ENCODE results near the gene NUP210.

Gene NUP210

DNA sequence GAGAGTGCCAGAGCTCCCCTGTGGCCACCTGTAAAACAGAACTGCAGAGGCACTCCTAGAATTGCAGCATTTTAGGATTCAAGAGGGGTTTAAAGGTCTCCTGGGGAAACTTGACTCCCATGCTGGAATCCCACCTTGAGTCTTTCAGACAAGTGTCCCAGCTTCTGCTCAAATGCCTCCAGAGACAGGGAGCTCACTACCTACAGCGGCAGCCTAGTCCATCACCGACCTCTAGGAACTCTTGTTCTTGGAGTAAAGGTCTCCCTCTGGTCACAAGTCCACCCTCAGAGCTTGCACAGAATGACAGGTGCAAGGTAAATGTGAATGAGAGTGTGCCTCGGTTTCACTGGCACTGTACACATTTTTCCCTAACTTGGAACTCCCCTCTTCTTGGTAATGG is 72.0 kb downstream of the NUP210 start:
- no peak for DNase-seq (ENCODE audit: low read depth)

DNA sequence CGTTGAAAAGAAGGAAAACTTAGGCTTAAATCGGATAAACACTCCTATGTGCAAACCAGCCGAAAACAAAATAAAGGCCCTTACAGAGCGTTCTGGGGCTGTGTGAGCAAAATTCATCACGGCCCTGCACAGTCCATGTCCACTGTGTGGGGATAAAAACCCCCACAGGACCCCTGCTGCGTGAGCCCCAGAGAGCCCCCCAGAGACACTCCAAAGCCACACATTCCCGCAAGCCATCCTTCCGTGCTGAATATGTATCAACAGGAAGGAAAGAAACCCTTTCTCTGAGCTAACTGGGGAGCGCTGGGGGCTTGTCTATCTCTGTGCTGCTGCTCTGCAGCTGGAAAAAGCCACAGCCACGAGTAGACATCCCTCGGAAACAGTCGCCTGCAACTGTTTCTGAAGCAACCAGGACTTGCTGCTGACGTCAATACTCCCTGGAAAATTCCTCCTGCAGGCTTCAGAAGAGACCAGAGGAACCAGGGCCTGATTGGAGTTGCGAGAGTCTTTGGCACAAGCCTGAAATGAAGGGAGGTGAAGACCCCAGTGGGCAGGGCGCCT is 72.7 kb downstream of the NUP210 start:
- DNase-seq (ENCODE audit: low read depth): no peak

DNA sequence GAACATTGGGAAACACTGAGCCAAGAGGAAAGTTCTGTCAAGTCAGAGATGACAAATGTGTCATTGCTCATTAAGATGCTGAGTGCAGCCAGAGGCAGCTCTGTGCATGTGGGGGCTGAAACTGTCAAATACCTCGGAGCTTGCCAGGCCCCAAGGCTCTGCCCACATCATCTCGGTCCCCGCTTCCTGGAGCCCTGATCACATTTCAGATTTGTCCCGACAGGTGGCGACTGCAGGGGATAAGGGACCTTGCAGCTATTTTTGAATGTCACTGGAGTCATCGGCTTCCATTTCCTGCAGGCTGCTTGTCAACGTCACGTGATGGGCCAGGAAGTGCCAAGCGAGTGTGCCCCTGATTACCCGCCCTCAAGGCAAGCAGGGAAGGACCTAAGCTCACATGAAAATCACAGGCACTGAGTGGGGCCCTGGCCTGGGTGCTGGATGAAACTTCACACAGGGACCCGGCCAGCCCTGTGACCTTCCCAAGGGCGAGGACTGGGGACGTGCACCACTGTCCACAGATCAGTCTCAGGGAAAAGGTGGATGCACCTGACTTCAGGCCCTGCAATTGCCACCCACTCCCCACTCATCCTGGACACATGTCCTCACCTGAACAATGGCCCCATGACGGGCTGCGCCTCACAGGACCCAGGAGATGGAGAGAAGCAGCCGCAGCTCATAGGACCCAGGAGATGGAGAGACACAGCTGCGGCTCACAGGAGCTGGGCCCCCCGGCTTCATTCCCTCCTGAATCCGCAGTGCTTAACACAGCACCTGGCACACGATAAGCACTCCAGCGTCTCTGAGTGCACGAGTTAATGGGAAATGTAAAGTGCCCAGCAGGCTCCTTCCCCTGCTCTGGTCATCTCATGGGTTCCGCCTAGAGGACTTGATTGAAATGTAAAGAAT is 73.4 kb downstream of the NUP210 start:
- no peak for DNase-seq (ENCODE audit: low read depth)

DNA sequence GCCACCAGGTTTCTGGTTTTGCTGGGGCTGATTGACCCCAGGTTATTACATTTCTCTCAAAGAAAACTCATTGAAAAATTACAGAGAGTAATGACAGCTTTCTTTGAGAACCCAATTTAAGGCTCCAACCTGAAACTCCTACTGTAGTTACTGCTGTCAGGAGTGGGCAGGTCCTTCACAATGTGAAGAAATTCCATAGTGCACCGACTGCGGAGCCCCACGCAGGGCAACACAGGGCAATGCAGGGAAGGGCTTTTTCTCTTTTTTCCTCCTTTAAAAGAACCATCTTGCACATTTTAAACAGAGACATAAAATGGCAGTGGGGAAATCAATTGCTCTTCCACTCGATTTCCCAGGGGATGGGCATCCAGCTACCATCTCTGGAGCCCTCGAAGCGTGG is 74.3 kb downstream of the NUP210 start:
- DNase-seq (ENCODE audit: low read depth): no peak

DNA sequence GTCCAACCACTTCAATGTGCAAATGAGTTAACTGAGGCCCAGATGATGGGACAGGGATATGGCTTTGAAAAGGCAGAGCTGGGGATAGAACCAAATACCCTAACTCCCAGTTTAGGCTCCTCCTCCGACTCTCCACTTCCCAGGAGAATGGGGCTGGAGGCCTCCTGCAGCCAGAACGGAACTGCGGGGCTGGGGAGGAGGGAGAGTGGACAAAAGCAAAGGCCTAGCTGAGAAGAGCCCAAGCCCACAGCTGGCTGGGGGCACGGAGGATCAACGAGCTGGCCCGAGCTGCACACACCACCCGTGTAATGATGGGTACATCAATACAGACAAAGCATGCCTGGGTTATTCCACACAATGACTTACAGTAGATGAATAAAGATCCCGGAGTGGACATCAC is 74.8 kb downstream of the NUP210 start:
- DNase-seq (ENCODE audit: low read depth): no peak

DNA sequence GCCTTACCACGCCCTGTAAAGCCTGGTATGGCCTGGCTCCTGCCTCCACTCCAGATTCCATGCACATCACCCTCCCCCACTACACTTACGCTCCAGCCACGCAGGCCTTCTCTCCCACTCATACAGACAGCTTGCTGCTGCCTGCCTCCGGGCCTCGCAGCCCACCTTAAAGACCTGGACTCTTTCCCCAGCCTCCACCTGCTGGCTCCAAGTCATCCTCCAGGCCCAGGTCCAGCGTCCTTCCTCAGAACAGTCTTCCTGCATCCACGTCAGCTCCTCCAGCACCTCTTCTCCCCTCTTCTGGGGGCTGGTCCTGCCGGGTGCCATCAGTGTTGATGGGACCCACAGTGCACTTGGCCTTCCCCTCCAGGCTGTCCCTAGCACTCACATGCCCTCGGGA is 75.5 kb downstream of the NUP210 start:
- DNase-seq (ENCODE audit: low read depth): no peak

DNA sequence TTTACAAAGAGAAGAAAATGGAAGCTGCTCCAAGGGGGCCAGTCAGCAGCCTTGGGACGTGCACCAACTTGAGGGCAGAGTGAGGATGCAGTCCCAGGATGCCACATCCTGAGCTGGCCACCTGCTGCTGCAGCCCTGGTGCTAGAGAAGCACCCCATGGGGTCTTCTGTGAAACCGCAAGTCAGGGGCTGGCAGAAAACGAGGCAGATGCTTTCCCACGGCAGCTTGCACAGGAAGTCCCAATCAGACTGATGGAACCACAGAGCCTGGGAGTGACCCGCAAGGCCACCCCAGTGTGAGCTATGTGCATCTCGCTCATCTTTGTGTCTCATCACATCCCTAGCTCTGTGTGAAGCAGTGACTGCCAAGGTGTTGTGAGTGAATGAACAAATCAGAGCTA is 76.5 kb downstream of the NUP210 start:
- DNase-seq (ENCODE audit: low read depth): no peak

DNA sequence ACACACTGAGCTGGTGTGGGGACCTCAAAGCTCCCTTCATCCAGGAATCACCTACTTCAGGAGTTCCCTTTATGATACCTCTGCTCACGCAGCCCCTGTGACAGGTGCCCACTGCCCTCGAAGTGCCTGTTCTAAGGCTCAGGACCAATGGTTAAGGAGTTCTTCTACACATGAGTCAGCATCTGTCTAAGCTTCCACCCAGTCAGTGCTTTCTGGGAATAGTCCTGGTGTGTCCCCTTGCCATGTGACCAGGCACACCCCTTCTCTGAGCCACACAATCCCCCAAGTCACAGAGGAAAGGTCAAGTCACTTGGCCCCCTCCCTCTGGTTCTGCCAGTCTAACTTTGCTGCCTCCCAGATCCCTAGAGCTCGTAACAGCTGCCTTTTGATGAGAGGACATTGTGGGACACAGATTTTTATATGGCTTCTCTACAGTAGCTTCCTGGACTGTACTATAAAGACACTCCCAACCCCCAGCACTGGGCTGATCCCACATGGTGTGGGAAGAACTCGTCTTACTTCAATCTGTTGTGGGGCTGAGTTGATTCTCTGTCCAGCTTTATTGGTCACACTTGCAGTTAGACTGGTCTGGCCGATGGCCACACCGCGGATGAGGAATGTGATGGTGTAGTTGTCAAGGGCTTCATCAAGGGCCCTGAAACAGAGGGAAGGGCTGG is 78.8 kb downstream of the NUP210 start:
- DNase-seq (ENCODE audit: low read depth): no peak

DNA sequence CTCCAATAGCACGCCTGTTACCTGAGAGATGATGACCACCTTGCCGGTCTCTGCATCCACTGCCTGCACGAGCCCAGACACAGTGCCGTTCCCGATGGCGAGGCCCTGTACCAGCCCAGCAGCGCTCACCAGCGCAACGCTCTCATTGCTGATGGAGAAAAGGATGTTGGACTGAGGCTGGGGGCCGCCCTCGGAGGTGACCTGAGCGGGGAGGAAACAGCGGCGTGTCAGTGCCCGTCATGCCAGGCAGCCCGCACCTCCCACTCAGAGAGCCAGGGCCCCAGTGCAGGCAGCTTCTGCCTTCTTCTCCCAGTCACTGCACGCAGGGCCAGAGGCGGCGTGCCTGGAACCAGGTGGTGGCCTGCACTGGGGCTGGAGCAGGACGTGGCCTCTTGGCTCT is 80.3 kb downstream of the NUP210 start:
- no peak for DNase-seq (ENCODE audit: low read depth)

DNA sequence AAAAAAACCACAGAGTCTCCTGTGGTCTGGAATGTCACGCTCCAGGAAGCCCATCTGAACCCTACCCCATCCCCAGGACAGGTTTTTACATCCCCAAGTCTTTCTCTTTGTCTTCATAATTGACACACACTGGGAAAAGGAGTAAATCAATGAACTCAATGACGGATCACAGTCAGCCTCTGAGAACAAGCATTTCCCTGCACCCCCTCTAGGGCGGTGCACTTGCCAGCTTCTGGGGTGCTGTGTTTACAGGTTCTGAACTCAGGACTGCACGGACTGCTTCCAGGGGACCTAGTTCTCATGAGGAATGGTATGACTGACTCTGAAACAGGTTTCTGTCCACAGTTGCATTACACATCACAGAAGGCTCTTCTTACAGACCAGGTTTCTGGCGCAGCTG is 81.1 kb downstream of the NUP210 start:
- DNase-seq (ENCODE audit: low read depth): no peak

DNA sequence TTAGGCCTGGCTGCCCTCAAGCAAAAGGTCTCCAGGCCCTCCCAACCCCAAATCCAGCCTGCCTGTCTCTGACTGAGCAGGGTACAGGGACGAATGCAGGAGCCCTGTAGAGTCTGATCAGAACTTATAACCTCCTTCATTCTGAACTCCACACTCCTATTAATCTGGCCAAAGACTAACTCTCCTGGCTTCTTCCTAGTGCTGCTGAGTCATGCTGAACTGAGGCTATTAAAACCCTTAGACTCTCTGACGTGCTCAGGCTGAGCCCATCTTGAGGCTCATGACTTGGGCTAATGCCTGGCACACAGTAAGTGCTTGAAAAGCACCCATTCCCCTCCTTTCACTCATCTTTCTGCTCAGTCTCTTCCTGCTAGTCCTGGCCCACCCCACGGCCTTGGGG is 81.9 kb downstream of the NUP210 start:
- DNase-seq (ENCODE audit: low read depth): no peak

DNA sequence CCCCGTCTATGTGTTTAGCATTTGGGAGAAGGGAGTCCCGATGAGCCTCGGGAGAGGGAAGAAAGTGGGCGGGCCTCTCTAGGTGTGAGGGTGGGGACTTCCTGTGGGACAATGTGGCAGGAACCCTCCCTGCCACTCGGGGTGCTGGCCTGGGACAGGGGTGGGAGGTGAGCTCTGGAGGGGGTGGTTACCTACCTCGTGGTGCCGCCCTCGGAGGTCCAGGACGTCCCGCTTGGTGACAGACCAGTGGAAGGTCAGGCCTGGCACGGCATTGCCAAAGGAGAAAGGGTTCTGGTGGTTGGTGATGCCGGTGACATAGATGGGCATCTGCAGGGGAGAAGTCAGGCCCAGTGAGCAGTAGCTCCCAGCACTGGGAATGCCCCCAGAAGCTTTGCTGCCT is 83.5 kb downstream of the NUP210 start:
- DNase-seq (ENCODE audit: low read depth): no peak

DNA sequence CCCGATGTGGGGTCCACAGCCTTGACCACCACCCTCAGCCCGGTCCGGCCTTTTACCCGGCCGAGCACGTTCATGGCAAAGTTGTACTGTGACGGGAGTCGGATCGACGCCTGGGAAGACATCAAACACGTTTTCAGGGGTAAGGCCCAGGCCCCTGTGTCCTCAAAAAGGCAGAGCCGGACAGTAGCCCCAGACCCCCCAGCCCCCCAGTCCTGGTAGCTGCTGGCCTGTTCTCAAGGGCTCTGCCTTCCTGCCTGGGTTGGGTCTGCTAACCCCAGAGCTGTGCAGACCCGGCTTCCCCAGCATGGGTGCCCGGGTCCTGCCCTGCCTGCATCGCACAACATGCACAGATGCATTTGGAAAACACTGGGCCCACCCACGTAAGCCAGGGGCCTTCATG is 84.6 kb downstream of the NUP210 start:
- no peak for DNase-seq (ENCODE audit: low read depth)

DNA sequence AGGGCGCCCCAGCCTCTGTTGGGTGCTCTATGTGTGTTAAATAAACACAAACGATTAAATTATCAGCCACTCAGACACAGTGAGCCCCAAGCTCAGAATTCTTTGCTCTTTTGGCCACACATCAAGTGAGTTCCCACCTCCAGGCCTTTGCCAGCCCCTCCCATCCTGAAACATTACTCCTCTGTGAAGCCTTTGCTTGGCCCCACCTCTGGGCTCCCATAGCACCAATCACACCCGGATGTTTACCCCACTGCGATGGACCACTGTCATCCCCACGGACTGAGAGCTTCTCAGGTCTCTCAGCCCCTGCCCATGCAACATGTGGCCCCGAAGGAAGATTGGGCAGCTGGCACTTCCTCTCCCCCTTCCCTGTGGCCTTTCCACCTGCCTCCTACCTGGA is 85.1 kb downstream of the NUP210 start:
- DNase-seq (ENCODE audit: low read depth): no peak

DNA sequence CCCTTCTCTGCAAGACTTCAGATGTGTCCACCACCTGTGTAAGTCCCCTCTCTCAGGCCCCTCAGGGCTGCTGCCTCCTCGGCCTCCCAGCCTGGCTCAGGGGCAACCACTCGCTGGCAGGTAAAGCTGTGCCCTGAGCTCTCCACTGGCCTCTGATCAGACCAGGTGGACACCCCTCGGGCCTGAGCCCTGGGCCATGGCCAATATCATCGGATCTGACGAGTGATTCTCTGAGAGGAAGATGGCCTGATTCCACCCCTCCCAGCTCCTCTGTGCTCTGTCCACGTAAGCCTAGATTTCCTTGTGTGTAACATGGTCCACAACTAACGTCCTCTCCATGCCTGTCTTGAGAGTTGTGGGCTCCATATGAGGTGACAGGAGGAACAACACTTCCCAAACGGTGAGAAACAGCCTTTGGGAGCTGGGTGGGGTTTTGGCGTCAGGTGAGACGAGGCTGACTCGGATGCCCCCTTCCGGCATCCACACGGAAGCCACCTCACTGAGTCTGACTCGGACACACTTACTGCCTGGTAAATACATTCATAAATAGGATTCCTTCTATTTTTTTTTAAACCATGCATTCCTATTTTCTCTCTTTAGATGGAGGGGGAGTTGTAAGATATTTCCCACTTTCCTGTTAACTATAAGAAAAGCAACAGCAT is 86.8 kb downstream of the NUP210 start:
- no peak for DNase-seq (ENCODE audit: low read depth)

DNA sequence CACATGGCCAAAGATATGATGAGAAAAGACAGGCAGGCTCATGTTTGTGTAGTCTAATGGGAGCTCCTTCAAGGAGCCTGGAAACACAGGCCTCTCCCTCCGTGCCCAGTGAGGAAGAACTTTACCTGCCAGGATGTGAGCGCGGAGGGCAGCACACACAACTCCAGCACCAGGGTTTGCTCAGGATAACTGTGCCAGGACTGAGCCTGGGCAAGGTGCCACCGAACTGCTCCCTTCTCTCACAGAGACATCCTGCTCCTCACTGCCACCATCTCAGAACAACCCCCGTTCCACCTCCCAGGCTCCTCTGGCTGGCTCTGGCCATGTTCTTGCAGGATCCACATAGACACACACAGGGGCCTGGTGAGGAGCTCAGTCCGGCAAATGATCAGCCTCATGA is 87.4 kb downstream of the NUP210 start:
- DNase-seq (ENCODE audit: low read depth): no peak

DNA sequence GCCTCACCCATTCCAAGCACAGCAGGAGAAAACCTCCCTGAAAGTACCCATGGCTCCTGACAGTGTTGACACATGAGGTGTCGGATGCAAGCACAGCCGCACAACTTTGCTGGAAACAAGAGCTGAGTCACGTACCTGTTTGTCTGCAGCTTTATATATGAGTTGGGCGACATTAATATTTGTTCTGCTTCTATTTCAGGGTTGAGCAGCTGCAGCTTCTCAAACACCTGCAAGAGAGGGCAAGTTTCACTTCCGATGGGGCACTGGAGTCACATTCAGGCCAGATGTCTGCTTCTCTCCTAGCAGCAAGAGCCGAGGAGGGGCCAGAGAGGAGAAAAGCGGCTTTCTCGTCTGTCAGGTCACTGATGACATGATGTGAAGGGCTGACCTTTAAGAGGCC is 88.0 kb downstream of the NUP210 start:
- no peak for DNase-seq (ENCODE audit: low read depth)

DNA sequence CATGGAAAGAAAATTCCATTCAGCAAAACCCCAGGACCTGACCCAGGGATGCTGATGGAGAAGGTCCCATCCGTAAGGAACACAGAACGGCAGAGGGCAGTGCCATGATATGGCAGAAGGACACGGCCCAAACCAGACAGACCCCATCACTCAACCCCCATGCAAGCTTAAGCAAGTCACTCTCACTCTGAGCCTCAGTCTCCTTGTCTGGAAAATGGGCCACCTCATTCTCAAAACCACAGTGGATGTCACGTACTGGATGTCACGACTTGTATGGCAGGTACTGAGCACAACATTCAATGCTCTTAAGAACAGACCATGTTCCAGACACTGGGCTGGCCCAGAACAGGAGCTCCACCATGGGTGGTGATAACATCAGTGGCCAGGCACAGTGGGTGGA is 90.4 kb downstream of the NUP210 start:
- DNase-seq (ENCODE audit: low read depth): no peak

DNA sequence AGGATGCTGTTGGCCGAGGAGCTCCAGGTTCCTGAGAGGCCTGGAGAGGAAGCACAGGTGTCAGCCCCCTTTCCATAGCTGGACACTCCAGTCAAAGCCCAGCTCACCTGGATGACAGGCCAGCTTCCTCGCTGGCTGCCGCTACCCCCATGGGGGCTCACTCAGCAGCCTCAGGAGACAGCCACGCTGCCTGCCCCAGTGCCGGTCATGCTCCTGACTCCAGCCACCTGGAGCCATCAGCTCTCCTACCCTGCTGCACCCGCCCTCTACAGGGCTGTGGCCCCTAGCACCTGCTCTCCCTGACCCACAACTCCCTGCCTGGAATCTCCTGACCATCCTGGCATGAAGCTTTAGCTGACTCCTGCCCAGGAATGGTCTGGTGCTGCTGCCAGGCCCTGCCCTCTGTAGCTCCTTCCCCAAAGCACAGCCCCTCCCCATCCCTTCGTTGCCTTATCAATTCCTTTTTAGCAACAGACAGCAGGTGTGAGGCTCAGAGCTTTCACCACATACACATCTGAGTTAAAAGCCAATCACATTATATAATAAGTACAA is 94.2 kb downstream of the NUP210 start:
- DNase-seq (ENCODE audit: low read depth): no peak

DNA sequence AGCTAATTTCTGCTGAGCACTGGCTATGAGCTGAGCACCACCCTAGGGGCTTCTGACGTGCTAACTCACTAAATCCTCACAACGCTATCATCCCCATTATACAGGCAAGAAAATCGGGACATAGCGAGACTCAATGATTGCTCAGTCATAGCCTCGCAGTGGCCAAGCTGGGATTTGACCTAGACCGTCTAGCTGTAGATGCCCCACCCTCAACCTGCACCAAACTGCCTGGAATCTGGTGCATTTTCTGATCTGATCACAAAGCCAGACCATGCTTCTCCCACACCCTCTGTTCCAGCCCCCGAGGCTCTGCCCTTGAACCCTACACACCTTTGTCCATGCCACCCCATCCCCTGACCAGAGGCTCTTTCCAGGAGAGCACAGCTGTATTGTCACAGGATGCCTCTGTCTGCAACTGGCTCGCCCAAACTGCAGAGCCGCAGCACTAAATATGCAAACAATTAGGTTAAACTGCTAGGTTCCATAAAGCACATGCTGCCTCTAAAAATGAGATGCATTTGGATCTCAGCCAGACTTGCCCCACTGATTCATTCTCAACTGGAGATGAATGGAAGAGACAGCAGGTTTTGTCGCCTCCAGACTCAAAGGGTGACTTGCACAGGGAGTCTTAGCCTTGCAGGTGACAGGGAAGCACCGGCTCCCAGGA is 95.2 kb downstream of the NUP210 start:
- no peak for DNase-seq (ENCODE audit: low read depth)

DNA sequence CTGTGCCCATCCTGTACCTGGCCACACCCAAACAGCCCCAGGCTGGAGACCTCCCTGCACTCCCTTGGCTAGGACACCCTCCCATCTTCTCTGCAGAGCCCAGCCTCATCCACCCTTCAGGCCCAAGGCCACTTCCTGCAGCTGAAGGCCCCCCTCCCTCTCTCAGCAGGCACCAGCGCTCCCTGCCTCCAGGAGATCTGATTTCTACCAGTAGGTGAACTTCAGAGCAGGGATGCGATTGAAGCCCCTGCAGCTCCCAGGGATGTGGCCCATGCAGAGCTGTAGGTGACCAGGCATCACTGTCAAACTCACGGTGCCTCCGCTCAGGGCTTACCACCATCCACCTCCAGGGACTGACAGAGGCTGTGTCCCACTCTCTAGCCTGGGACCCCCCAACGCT is 96.3 kb downstream of the NUP210 start:
- DNase-seq (ENCODE audit: low read depth): no peak

DNA sequence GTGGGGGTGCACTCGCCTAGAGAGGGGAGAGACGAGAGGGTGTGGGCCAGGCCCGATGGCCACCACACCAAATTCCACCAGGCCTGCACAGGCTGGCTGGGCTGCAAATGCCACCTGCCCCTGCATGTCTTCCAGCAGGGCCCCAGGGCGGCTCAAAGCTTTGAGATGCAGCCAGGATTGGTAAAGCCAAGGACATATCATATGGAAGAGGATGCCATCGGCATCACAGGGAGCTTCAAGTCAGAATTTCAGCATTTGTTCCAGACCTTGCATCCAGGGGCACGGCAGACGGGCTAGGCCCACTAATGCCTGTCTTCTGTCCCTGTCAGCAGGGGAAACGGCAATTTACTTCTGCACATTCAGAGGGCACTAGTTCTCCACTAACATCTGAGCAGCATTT is 97.8 kb downstream of the NUP210 start:
- no peak for DNase-seq (ENCODE audit: low read depth)

All from GM04504 (cell line).